GM19395 (cell line): ENCODE results near the gene PCBP3.

Experiments used
- ATAC-seq: cut with Tn5 transposase; IDR thresholded peaks from one replicate; pipeline ENCODE4 v1.9.1; 2021; ENCODE audit warnings: mild to moderate bottlenecking, moderate library complexity; ENCODE audit not compliant: unreplicated experiment

The PCBP3 gene

DNA sequence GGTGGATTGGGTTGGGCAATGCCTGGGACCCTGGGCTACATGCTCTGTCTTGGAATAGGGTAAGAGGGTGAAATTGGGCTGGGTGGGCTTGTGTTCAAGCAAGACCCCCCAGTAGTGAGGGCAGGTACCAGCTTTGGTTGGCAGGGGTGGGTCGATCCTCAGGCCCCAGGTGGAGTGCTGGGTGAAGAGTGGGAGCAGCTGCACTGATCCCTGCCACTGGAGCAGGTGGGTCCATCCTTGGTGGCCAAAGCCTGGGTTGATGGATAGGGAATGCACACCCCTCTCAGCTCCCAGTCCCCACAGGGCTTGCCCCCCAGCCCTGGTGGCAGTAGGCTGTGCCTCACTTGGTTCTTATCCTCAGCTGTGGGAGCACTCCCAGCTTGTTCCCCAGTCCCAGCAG is 135.2 kb downstream of the PCBP3 start:
- ATAC-seq, result no peak

DNA sequence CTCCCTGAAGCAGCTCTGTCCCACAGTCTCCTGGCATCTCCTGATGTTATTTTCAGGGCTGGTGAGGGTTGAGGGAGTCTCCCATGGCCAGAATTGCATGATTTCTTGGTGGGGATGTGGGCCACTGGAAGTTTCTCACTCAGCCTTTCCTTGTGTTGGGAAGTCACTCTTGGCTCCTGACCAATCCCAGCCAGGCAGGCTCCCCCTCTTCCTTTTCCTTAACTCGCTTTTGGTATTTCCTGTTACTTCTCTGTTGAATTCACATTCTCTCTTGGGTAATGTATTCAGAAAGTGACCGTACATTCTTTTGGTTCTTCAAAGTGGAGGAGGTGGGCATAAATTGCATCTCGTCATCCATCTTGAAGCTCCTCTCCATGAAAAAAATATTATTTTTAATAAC is 135.7 kb downstream of the PCBP3 start:
- no peak for ATAC-seq

DNA sequence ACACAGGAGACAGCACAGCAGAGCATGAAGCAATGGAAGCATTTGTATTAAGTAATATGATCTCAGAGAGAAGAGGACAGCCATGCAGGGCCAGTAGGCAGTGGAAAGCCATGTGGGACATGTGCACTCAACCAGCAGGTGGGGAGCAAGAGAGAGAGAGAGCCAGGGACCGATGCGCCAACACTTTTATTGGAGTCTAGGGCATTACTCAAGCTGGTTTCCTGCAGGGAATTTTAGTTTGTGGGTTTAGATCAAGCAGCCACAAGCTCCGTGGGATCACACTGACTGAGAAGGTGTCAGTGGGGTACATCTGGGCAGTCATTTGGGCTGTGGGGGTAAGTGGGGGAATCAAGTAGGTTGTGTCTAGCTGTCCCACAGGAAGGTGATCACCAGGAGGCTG is 137.1 kb downstream of the PCBP3 start:
- no peak for ATAC-seq

DNA sequence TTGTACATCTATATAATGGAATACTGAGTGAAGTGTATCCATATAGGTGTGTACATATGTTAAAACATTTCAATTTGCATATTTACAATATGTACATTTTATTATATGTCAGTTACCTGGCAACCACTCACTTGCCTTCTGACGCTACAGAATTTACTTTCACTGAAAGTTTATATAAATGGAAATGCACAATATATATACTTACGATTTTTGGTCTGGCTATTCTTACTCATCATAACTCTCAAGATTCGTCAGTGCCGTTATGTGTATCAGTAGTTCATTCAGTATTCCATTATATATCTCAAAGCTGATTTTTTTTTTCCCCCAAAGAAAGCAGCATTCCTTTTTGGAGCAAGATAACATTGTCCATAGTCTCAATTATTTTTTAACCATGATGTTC is 138.2 kb downstream of the PCBP3 start:
- no peak for ATAC-seq

DNA sequence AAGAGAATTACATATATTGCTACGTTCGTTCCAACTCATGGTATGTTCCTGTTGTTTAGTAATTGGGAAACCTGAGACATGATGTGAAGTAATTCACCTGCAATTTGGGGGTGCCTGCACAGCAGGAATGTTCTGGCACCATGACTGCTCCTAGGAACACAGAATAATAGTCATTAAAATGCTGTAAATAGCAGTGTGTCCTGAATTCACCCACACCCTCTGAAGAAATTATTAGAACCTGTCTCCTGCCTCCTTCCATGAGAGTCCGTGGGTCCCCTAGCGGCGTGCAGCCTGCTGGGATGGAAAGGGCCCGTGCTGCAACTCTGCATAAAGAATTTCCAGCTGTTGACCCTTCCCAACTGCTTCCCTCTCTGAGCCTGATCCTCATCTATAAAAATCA is 143.1 kb downstream of the PCBP3 start:
- no peak for ATAC-seq

DNA sequence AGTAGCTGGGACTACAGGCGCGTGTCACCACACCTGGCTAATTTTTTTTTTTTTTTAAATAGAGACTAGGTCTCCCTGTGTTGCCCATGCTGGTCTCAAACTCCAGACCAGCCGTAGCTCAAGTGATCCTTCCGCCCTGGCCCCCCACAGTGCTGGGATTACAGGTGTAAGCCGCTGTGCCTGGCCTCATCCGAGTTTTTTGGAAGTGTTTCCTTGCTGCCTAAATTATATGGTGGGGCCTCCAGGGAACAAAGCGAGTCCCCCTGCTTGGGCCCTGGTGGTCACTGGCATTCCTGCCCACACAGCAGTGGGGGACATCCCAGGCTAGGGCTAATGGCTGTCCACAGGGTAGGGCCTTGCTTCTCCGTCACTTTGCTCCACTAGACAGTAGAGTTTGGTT is 143.8 kb downstream of the PCBP3 start:
- ATAC-seq, result no peak

DNA sequence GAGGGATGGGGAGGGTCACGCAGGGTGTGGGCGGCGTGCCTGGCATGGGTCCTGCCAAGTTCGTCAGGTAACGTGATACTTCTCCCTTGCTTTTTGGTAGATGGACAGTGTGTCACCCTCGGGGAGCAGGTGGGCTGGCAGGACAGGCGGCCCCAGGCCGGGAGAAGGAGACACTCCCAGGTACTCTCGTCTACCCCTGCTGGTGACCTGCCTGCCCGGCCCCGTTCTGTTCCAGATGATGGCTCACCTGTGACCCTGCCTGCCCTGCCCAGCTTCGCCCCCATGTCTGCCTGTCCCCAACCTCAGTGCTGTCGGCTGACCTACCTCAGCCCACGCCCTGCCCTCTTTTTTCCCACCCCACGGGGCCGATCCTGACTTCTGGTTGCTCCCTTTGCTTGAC is 144.7 kb downstream of the PCBP3 start:
- no peak for ATAC-seq

DNA sequence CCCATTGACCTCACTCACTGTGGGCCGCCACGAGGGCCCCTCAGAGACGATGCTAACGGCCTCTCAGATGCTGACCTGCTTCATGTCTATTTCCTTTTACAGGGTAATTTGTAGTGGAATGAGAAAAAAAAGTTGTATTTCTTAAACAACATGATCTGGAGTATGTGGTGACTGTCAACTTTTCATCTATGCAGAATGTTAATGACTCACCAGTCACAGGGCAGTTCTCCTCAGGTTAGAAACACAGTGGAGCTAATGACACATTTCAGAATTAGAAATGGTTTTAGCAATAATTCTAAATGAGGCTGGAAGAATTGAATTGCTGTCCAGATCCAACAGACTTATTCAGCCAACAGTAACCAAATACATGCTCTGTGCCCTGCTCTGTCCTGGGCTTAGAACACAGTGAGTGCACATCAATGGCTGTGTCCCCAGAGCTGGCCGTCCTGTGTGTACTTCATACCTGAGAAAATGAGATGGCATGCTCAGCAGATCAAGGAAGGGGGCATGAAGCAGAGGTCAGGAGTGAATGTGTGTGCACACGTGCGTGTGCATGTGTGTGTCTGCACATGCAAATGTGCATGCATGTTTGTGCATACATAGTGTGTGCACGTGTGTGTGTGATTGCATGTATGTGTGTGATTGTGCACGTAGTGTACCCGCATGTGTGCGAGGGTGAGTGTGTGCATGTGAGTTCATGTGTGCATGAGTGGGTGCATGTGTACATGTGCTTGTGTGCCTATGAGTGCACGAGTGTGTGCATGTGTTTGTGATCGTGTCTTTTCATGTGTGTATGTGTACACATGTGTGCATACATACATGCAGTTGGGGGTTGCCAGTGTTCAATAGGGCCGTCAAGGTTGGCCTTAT is 145.3 kb downstream of the PCBP3 start:
- no peak for ATAC-seq

DNA sequence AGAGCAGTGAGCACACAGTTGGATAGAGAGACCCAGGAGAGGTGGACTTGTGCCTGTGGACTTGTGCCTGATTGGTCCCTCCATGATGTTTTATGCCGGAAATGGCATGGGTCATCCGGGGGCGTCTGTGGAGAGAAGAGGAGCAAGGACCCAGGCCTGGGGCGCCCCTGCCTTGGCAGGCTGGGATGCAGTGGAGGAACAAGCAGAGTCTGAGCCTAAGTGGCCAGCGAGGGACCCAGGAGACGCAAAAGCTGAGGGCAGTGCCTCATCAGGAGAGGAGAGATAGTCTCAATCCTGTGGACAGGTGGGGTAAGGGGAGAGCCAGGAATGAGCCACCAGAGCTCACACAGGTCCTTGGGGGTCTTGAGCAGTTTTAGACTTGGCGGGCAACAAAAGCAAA is 146.9 kb downstream of the PCBP3 start:
- no peak for ATAC-seq

DNA sequence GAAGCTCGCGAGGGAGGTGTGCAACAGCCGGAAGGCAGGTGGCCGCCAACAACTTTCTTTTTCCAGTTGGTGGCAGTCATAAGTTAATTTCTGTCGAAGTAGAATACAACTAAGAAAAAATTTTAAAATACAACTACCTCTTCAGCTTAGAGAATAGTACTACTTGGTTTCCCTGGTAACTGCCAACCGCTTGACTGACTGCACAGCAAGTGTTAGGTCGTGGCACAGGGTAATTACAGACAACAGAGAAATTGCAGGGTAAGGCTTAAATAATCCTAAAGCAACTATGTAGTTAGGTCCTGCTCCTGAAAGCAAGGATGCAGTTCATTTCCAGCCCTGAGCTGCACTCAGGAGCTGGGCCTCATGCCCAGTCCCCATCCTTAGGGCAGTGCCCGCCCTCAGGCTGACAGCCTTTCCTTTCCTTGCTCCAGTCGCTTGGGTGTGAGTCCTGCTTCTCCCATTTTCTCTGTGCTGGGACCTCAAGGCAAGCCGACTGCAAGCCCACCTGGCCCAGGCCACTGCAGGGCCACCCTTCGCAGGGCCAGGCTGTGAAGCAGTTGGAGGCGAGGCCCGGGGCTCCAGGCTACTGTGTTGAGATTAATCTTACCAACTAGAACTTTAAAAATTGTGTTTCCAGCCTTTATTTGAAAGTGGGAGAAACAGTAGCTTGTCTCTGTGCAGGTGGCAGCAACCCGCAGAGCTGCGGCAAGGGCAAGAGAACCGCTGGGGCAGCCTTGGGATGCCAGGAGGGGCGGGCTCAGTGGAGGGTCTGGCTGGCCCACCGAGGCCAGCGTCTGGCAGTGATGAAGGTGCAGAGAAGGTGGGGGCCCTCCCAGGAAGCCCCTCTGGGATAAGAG is 148.3 kb downstream of the PCBP3 start:
- ATAC-seq, result no peak

DNA sequence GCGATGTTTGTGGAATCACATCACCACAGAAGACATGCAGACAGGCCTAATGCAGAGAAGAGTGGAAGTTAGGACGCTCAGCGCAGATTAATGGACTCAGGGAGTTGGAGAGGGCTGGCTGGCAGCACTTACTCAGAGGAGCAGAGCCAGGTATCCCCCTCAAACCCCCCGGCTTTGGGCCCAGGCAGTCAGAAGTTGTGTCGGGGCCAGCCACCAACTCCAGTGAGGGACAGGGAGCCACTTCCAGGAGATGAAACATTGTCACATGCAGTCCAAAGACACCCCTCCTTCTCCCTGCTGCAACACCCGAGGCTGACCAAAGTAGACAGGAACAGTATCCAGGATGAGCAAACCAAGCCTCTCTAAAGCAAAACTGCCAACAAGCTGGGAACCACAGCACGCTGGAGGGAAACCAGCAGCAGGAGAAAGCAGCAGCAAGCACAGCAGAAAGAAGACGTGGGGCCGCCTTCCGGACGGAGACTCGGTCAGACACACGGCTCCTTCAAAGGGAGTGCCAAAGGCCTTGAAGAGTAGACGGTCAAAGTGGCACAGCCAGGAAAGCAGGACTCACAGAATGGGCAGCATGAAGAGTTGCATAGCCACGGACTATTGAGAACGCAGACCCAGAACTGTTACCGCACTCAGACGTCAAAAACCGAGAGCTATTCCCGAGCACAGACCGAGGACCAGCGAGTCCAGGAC is 149.3 kb downstream of the PCBP3 start:
- ATAC-seq, result no peak

DNA sequence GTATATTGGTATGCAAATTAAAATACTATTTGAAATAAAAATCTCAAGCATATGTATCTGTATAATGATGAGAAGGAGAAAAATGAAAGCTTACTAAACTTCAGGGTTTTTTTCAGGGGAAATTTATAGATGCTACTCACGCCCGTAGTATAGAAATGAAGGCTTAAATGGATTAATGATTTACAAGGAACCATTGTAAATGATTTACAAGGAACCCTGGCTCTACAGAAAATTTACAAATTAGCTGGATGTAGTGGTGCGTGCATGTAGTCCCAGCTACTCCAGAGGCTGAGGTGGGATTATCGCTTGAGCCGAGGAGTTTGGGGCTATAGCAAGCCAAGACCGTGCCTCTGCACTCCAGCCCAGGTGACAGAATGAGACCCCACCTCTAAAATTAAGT is 150.5 kb downstream of the PCBP3 start:
- no peak for ATAC-seq

DNA sequence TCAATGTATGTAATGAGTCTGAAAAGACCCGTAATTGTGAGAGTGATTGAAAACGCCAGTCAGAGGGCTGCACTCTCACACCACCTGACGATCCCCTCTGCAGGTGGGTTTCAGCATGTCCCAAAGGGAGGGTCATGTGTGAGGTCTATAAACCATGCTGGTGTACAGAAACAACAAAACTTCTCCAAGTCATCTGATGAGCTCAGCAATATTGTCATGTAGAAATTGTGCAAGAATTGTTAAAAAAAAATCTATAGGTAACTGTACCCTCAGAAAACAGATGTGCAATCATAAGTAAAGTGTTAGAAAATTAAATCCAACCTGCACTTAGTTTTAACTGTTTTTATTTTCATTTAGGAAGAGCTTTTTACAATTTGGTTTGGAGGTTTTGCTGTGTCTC is 152.5 kb downstream of the PCBP3 start:
- no peak for ATAC-seq

DNA sequence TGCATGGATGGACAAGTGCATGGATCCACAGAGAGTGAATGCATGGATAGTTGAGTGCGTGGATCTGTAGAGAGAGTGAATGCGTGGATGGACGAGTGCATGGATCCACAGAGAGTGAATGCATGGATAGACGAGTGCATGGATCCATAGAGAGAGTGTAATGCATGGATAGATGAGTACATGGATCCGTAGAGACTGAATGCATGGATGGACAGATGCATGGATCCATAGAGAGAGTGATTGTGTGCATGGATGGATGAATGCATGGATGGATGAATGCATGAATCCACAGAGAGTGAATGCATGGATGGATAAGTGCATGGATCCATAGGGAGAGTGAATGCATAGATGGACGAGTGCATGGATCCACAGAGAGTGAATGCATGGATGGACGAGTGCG is 153.8 kb downstream of the PCBP3 start:
- no peak for ATAC-seq

DNA sequence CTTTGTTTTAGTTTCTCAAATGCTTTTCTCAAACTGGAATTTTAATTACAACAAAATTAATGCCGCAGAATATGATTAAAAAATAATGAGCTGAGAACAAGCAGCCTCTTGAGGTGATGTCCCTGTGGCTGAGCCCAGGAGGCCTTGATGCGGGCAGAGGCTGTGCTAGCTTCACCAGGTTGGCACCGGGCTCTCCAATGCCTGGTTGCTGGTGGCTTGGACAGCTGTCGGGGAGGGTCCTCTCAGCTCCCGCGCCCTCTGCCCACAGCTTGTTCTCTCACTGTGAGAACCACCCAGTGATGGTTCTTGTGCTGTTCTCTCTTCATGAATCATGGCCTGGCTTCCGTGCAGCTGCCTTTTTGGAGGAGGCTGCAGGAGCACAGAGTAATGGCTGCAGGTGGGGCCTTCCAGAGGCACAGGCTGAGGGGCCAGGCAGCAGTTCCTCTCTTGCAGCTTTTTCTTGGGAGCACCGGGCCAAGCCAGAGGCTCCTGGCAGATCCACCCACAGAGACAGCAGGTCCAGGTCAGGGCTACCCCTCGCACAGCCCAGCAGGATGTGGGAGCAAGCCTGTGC is 156.3 kb downstream of the PCBP3 start:
- no peak for ATAC-seq

DNA sequence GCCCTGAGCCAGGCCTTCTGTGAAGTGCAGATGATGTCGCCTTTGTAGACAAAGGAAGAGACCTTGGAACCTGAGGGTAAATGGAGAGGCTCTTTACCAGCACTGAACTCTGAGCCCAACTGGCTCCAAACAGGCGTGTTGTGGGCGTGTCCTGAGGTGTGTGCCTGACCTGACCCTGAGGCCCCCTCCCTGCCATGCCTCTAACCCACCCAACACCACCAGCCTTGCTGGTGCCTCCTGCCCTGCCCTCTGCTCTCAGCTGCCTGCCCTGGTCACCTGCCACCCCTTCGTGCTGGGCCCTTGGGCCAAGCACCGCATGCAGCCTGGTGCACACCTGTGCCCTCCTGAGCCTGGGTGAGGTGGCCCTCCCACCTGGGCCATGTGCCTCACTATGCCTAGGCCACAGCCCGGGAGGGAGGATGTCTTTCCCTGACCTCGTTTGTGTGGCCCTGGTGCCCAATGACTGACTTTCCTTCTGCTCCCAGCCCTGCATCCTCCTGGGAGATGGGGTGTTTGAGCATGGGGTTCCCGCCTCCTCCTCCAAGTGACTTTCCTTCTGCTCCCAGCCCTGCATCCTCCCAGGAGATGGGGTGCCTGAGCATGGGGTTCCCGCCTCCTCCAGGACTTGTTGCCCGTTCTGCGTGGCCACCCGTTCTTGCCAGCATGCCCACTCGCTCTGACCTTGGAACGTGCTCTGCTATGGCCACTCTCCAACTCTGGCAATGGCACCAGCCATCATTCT is 157.0 kb downstream of the PCBP3 start:
- no peak for ATAC-seq

DNA sequence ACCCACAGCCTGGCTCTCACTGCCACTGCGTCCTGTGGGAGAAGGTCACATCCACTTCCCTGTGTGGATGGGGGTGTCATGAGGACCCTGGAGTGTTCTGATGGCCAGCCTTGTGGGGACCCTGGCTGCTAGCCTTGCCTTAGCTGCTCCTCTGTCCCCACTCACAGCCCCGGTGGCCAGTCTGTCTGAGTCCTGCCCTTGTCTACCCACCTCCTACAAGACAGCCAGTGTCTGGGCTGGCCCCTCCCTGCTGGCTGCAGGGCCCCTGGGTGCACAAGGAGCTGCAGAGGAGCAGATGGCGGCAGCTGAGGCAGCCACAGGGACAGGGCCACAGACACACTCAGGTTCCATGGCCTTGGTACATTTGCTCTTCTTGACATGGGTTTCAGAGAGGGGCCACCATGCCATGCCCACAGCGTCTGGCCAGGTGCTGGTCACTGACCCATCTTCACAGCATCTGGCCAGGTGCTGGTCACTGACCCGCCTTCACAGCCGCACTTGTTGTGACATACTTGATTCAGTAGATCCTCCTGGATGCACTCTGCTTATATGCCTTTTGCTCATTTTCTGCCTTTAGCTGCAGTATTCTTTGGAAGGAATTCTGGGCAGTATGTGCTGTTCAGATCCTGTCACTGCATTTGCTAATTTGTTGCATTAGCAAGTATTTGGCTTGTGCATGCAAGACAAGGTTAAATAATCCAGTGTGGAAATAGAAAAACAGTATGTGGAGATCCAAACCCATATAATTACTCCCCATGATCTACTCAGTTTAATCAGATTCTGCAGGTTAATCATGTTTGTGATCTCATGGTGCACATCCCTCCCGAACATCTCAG is 157.8 kb downstream of the PCBP3 start:
- no peak for ATAC-seq

DNA sequence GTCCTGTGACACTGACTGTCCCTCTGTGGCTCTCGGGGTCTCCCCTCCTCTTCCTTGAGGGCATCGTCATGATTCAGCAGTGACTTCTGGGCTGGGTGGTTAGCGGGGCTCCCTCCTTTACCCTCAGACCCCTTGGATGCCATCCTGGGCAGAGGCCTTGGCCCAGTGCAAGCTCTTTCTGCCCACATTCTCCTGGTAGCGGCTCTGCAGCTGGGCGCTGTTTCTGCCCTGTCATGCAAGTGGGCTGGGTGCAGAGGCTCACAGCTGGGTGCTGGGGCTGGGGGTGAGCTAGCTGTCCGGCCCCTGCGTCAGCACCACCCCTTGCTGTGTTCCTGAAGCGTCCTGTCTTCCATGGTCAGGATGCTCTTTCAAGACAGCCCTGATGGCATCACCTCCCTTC is 158.5 kb downstream of the PCBP3 start:
- ATAC-seq, result no peak

DNA sequence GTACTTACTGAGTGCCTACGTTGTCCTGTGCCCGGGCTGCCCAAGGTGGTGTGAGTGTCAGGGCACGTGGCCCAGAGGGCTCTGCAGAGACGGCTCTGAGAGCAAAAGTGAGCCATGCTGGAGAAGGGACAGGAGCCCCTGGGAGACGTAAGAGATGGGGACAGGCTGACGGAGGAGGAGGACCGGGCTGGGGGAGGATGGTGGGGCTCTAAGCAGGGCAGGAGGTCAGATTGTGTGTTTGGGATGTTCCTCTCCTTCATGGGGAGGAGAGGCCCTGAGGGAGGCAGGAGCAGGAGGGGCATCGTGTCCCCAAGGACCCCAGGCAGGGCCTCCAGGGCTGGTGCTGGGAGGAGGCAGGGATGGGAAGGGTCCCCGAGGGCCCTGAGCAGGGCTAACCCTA is 158.9 kb downstream of the PCBP3 start:
- ATAC-seq, result no peak
